Esophagus squamous epithelium (tissue), 5 donors: Measurements from ENCODE around the gene GRK6. TPM values are rescaled to one million over a fixed set of nuclear protein-coding genes. Genes with fewer than 3 reads are reported as not detected.
A peak's percentile ranks its signal among the peaks of the same experiment; 100 is the strongest.
"Not testable (repeated sequence)": the region's sequence is repeated elsewhere in the genome, so short reads cannot be mapped to it uniquely, and the experiment has no call there.

Source experiments
- DNase-seq: peaks from one replicate; lab custom pipeline; 2025; lab: John Stamatoyannopoulos, UW
- H3K27ac ChIP-seq, 4 donors: fragments of 200-600 bp; sonication (generic); one replicate each; pipeline ENCODE4 v1.5.1; 2016 to 2019; ENCODE audit warnings: mild to moderate bottlenecking in 1 of 4
- H3K27me3 ChIP-seq, 4 donors: fragments of 200-600 bp; sonication (generic); 1 replicate in 3 of 4; 2 replicates in 1 of 4; pipeline versions ENCODE4 v1.5.1 to v1.6.0; 2017 to 2021; ENCODE audit warnings: antibody characterized with exemption in 1 of 4
- H3K36me3 ChIP-seq, 3 donors: fragments of 200-600 bp; sonication (generic); one replicate each; pipeline ENCODE4 v1.5.1; 2016 to 2019
- H3K4me1 ChIP-seq, 3 donors: fragments of 200-600 bp; sonication (generic); one replicate each; pipeline ENCODE4 v1.5.1; 2017 to 2019
- H3K4me3 ChIP-seq, 4 donors: fragments of 200-600 bp; sonication (generic); 1 replicate in 3 of 4; 2 replicates in 1 of 4; pipeline ENCODE4 v1.5.1; 2016 to 2019; ENCODE audit warnings: mild to moderate bottlenecking in 2 of 4, moderate library complexity in 1 of 4
- H3K9me3 ChIP-seq, 3 donors: fragments of 200-600 bp; sonication (generic); one replicate each; pipeline ENCODE4 v1.5.1; 2016 to 2019
- POLR2A ChIP-seq, 4 donors: fragments of 450-650 bp; IDR thresholded peaks; one replicate each; pipeline ENCODE4 v1.6.1; 2017; ENCODE audit warnings: antibody characterized with exemption in 4 of 4, mild to moderate bottlenecking in 4 of 4, moderate library complexity in 3 of 4
- WGBS, 2 donors: methylation state at CpG; one replicate each; pipeline ENCODE4 v1.1.5; 2018; 5-methylcytosine and 5-hydroxymethylcytosine counted together
- intact Hi-C: fragments of 100-400 bp; cut with DNase I; formaldehyde crosslinking; loops from one replicate; pipeline ENCODE4 v1.15.0; 2022
- total RNA-seq, 4 donors: library from RNA; depleted of rRNA; stranded (reverse); fragments of >200 nt; gene quantifications; one replicate each; pipeline ENCODE4 v1.1.0, GENCODE V29; 2016
- TF ChIP-seq, protein P1 (sequence below), 6 experiments: fragments of 450-650 bp in 4 of 6; fragments of 200-600 bp in 2 of 6; sonication (generic) in 2 of 6; IDR thresholded peaks; one replicate each; pipeline ENCODE4 v1.5.1; 2016 to 2019; ENCODE audit warnings: antibody characterized with exemption in 6 of 6, mild to moderate bottlenecking in 4 of 6, moderate library complexity in 4 of 6
- donor health status: DM: yes; HTN: yes; CAD: no.

Gene GRK6
- total RNA-seq, 4 donors from 2014 or later = 24.6 to 39.7 (median 29.5) TPM

- no peak for TF ChIP-seq POLR2A (IDR thresholded peaks at IDR 0.05)
- TF ChIP-seq, protein P1, sequence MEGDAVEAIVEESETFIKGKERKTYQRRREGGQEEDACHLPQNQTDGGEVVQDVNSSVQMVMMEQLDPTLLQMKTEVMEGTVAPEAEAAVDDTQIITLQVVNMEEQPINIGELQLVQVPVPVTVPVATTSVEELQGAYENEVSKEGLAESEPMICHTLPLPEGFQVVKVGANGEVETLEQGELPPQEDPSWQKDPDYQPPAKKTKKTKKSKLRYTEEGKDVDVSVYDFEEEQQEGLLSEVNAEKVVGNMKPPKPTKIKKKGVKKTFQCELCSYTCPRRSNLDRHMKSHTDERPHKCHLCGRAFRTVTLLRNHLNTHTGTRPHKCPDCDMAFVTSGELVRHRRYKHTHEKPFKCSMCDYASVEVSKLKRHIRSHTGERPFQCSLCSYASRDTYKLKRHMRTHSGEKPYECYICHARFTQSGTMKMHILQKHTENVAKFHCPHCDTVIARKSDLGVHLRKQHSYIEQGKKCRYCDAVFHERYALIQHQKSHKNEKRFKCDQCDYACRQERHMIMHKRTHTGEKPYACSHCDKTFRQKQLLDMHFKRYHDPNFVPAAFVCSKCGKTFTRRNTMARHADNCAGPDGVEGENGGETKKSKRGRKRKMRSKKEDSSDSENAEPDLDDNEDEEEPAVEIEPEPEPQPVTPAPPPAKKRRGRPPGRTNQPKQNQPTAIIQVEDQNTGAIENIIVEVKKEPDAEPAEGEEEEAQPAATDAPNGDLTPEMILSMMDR (IDR thresholded peaks at IDR 0.05) = no peak
- H3K4me1 ChIP-seq = peaks cover 9 to 24% (median 16%) of the 10 kb centered on the region in 3 donors
- no peak within 1 kb of the TSS for H3K27ac ChIP-seq
- H3K36me3 ChIP-seq = no peaks in the 10 kb centered on the region
- H3K9me3 ChIP-seq = no peaks in the 10 kb centered on the region
- DNase-seq = no peak
- H3K4me3 ChIP-seq = no peak within 1 kb of the TSS
- H3K27me3 ChIP-seq = peaks cover 0 to 6% (median 0%) of the 10 kb centered on the region in 4 donors
- WGBS, 2 donors = 86 to 90% methylated on average over 5 to 6 of the region's 9 CpGs
- intact Hi-C loops = loop anchor here (5.0 kb wide), 1 partner anchor 43 kb away; no protein-coding TSS in a partner anchor
These were observed 17.3 kb upstream of the GRK6 start, which contains the start of gene F12 for GRCh38 chr5:177409043-177409801. TSS of gene F12 (minus strand) at chr5:177409564. CDS start at chr5:177409527, 37 bp downstream.

- intact Hi-C loops = no loop called here
These were observed 15.9 kb upstream of the GRK6 start for GRCh38 chr5:177410575-177410974.

GRCh38 chr5:177412603-177413233 lies 13.8 kb upstream of the GRK6 start:
- Histone ChIP-seq H3K9me3 (no peaks in the 10 kb centered on the region), H3K4me1 (peaks cover 0 to 17% (median 8%) of the 10 kb centered on the region in 3 donors), H3K27ac (peak overlapping the region in 3 of 4 donors; percentile 25 to 47 (median 34)), H3K27me3 (no peaks in the 10 kb centered on the region), H3K4me3 (peak overlapping the region in 2 of 4 donors; percentile 0 to 1), H3K36me3 (no peaks in the 10 kb centered on the region)
- TF ChIP-seq POLR2A (IDR thresholded peaks at IDR 0.05) = no peak
- TF ChIP-seq, protein P1 (IDR thresholded peaks at IDR 0.05) = no peak
- WGBS, 2 donors = 22 to 65% methylated on average over 7 of the region's 8 CpGs
- DNase-seq = no peak
- intact Hi-C loops = no loop called here

More at GRCh38 chr5:177410575-177410974, 15.9 kb upstream of the GRK6 start:
- no peak for DNase-seq
- Histone ChIP-seq H3K4me1 (peaks cover 0 to 10% (median 8%) of the 10 kb centered on the region in 3 donors), H3K4me3 (no peak overlapping the region), H3K36me3 (no peaks in the 10 kb centered on the region), H3K27ac (no peak overlapping the region), H3K9me3 (no peaks in the 10 kb centered on the region), H3K27me3 (no peaks in the 10 kb centered on the region)
- TF ChIP-seq, protein P1 (IDR thresholded peaks at IDR 0.05) = no peak
- no peak for TF ChIP-seq POLR2A (IDR thresholded peaks at IDR 0.05)
- 81 to 83% methylated on average over 3 of the region's 3 CpGs for WGBS, 2 donors

DNA sequence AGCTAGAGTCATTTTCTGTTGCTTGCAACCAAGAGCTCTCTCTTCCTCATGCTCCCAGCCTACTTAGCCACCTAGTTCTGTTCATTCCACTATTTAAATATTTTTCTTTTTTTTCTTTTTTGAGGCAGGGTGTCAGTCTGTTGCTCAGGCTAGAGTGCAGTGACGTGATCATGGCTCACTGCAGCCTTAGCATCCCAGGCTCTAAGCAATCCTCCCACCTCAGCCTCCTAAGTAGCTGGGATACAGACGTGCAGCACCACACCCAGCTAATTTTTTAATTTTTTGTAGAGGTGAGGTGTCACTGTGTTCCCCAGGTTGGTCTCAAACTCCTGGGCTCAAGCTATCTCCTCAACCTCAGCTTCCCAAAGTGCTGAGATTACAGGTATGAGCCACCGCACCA lies 12.0 kb upstream of the GRK6 start:
- intact Hi-C loops = no loop called here
- DNase-seq = no peak
- TF ChIP-seq, protein P1 (IDR thresholded peaks at IDR 0.05) = no peak
- no peak for TF ChIP-seq POLR2A (IDR thresholded peaks at IDR 0.05)
- H3K4me3 ChIP-seq = no peak overlapping the region
- no peak overlapping the region for H3K27ac ChIP-seq
- no peaks in the 10 kb centered on the region for H3K36me3 ChIP-seq
- H3K9me3 ChIP-seq = no peaks in the 10 kb centered on the region
- no peaks in the 10 kb centered on the region for H3K27me3 ChIP-seq
- 76 to 91% methylated on average over 3 of the region's 3 CpGs for WGBS, 2 donors
- H3K4me1 ChIP-seq = peaks cover 0 to 17% (median 8%) of the 10 kb centered on the region in 3 donors

DNA sequence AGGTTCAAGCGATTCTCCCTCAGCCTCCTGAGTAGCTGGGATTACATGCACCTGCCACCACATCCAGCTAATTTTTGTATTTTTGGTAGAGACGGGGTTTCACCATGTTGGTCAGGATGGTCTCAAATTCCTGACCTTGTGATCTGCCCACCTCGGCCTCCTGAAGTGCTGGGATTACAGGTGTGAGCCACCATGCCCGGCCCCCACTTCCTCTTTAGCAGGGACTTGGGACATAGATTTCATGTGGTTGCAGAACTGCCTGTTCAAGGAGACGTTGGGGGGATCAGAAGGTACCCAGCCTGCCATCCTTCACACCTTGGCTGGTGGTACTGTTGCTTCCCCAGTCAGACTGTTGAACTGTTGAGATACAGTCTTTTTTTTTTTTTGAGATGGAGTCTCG lies 9.4 kb upstream of the GRK6 start:
- WGBS, 2 donors = 81 to 87% methylated on average over 5 of the region's 6 CpGs
- H3K36me3 ChIP-seq, H3K9me3 ChIP-seq, intact Hi-C loops, H3K4me3 ChIP-seq, DNase-seq, H3K27me3 ChIP-seq: not testable (repeated sequence)
- Histone ChIP-seq H3K4me1 (peaks cover 0 to 17% (median 8%) of the 10 kb centered on the region in 3 donors), H3K27ac (peak overlapping the region in 1 of 4 donors; percentile 50)
